Measurements from ENCODE around the gene ASB13.

- TF ChIP-seq CTCF (tag by site-specific recombination; IDR thresholded peaks at IDR 0.05): no peak
- TF ChIP-seq ZSCAN30 (tag by site-specific recombination; IDR thresholded peaks at IDR 0.05): no peak
These were observed 31.5 kb downstream of the ASB13 start for GRCh38 chr10:5634918-5635317.

All from HEK293 (cell line).